SK-N-SH (cell line): ENCODE measurements around the gene TACC2. TPM values are rescaled to one million over a fixed set of nuclear protein-coding genes. Genes with fewer than 3 reads are reported as not detected.
A peak's percentile ranks its signal among the peaks of the same experiment; 100 is the strongest.

Source experiments
- CTCF ChIA-PET: fragments of 300-600, 350-600 bp; formaldehyde crosslinking; extraction: SDS; loops from one replicate; lab custom pipeline; 2021; lab: Yijun Ruan, JAX
- POLR2A ChIA-PET: fragments of 350-600 bp; sonication (Branson Sonifier 250); formaldehyde crosslinking; extraction: SDS; loops from one replicate; lab custom pipeline; 2020; ENCODE audit warnings: antibody characterized with exemption, inconsistent platforms; lab: Yijun Ruan, JAX
- DNase-seq: peaks from one replicate; pipeline ENCODE4 v3.0.0; 2012
- H2AFZ ChIP-seq: fragments of 200-600 bp; sonication (generic); 2 replicates; pipeline ENCODE4 v1.8.1; 2016; ENCODE audit warnings: antibody characterized with exemption, mild to moderate bottlenecking, low read depth
- H3F3A ChIP-seq: fragments of 200-600 bp; sonication (generic); replicated peaks from 2 replicates; pipeline ENCODE3; 2016; ENCODE audit warnings: antibody characterized with exemption, mild to moderate bottlenecking; ENCODE audit not compliant: insufficient read depth
- H3K27ac ChIP-seq, 2 experiments: fragments of 200-500 bp in 1 of 2; fragments of 200-600 bp in 1 of 2; sonication (Bioruptor generic) in 1 of 2; sonication (generic), shearing (Covaris generic) in 1 of 2; 2 replicates each; pipeline versions ENCODE4 v1.5.1 to v1.6.1; 2014 to 2016; ENCODE audit warnings: low read depth in 2 of 2, inconsistent platforms in 1 of 2, low read length in 1 of 2, mild to moderate bottlenecking in 1 of 2, mixed read lengths in 1 of 2
- H3K27me3 ChIP-seq: fragments of 200-600 bp; sonication (generic), shearing (Covaris generic); 2 replicates; pipeline ENCODE4 v1.6.1; 2016; ENCODE audit warnings: mixed run types; ENCODE audit not compliant: insufficient read depth
- H3K36me3 ChIP-seq, 2 experiments: fragments of 200-500 bp in 1 of 2; fragments of 200-600 bp in 1 of 2; sonication (Bioruptor generic) in 1 of 2; sonication (generic) in 1 of 2; replicated peaks in 1 of 2; 2 replicates each; pipeline versions ENCODE3 to v1.5.1; 2014 to 2016; ENCODE audit warnings: low read length in 1 of 2, mild to moderate bottlenecking in 1 of 2; ENCODE audit not compliant: insufficient read depth in 2 of 2, control insufficient read depth in 1 of 2
- H3K4me1 ChIP-seq, 2 experiments: fragments of 200-500 bp in 1 of 2; fragments of 200-600 bp in 1 of 2; sonication (Bioruptor generic) in 1 of 2; sonication (generic), shearing (Covaris generic) in 1 of 2; 2 replicates each; pipeline versions ENCODE4 v1.5.1 to v1.6.1; 2014 to 2016; ENCODE audit warnings: low read depth in 1 of 2, low read length in 1 of 2, mixed run types in 1 of 2; ENCODE audit not compliant: insufficient read depth in 2 of 2, control insufficient read depth in 1 of 2
- H3K4me2 ChIP-seq: fragments of 200-600 bp; sonication (generic), shearing (Covaris generic); 2 replicates; pipeline ENCODE4 v1.6.1; 2017; ENCODE audit warnings: mixed run types
- H3K4me3 ChIP-seq, 2 experiments: fragments of 200-500 bp in 1 of 2; fragments of 200-600 bp in 1 of 2; sonication (Bioruptor generic) in 1 of 2; sonication (generic), shearing (Covaris generic) in 1 of 2; 2 replicates each; pipeline versions ENCODE4 v1.5.1 to v1.8.1; 2014 to 2016; ENCODE audit warnings: low read depth in 2 of 2, inconsistent platforms in 1 of 2, low read length in 1 of 2, mild to moderate bottlenecking in 1 of 2, mixed read lengths in 1 of 2, moderate library complexity in 1 of 2
- H3K79me2 ChIP-seq: fragments of 200-600 bp; sonication (generic); 2 replicates; pipeline ENCODE4 v1.8.1; 2017; ENCODE audit warnings: mild to moderate bottlenecking; ENCODE audit not compliant: insufficient read depth
- H3K9ac ChIP-seq: fragments of 200-600 bp; sonication (generic); 2 replicates; pipeline ENCODE4 v1.6.1; 2017; ENCODE audit warnings: mixed run types
- H3K9me2 ChIP-seq: fragments of 200-600 bp; sonication (generic); 2 replicates; pipeline ENCODE4 v1.6.1; 2017; ENCODE audit warnings: mixed run types
- H3K9me3 ChIP-seq: fragments of 200-600 bp; sonication (generic); 2 replicates; pipeline ENCODE4 v1.6.1; 2017; ENCODE audit warnings: mixed run types, mild to moderate bottlenecking, moderate library complexity
- H4K20me1 ChIP-seq: fragments of 200-600 bp; sonication (generic); 2 replicates; pipeline ENCODE4 v1.6.1; 2017; ENCODE audit warnings: mild to moderate bottlenecking, mixed run types; ENCODE audit not compliant: insufficient read depth
- CHD2 ChIP-seq: fragments of 150-350 bp; IDR thresholded peaks from 2 replicates; pipeline ENCODE4 v1.6.1; 2018; ENCODE audit warnings: low read length; ENCODE audit not compliant: partially characterized antibody
- EP300 ChIP-seq, 2 experiments: IDR thresholded peaks; 2 replicates each; pipeline versions ENCODE4 v1.4.0 to v1.6.1; 2012; ENCODE audit warnings: borderline replicate concordance in 1 of 2, low read depth in 1 of 2, low read length in 1 of 2
- FOXJ3 ChIP-seq: sonication (generic); formaldehyde crosslinking; IDR thresholded peaks from 2 replicates; pipeline ENCODE4 v1.5.1; 2020; ENCODE audit warnings: mild to moderate bottlenecking, missing genetic modification reagents
- FOXM1 ChIP-seq: IDR thresholded peaks from 2 replicates; pipeline ENCODE4 v1.4.0; 2012; ENCODE audit warnings: low read depth, mild to moderate bottlenecking
- GABPA ChIP-seq: IDR thresholded peaks from 2 replicates; pipeline ENCODE4 v1.4.0; 2012; ENCODE audit warnings: low read depth, mild to moderate bottlenecking
- GATA2 ChIP-seq: sonication (generic); formaldehyde crosslinking; IDR thresholded peaks from 2 replicates; pipeline ENCODE4 v1.5.0; 2020; ENCODE audit warnings: mild to moderate bottlenecking, missing genetic modification reagents
- MEF2A ChIP-seq: IDR thresholded peaks from 2 replicates; pipeline ENCODE4 v1.4.0; 2012; ENCODE audit warnings: low read depth, borderline replicate concordance
- MXI1 ChIP-seq: IDR thresholded peaks from 2 replicates; pipeline ENCODE4 v1.6.1; 2012; ENCODE audit warnings: mild to moderate bottlenecking, low read depth, low read length, improper control_type of control experiment
- POLR2AphosphoS5 ChIP-seq: IDR thresholded peaks from 2 replicates; pipeline ENCODE4 v1.6.1; 2012; ENCODE audit warnings: low read depth, low read length
- REST ChIP-seq: IDR thresholded peaks from 2 replicates; pipeline ENCODE4 v1.6.1; 2012; ENCODE audit warnings: mild to moderate bottlenecking, low read depth, low read length, moderate library complexity
- RFX5 ChIP-seq: IDR thresholded peaks from 2 replicates; pipeline ENCODE4 v1.6.1; 2012; ENCODE audit warnings: mild to moderate bottlenecking, improper control_type of control experiment, low read length
- RXRA ChIP-seq: IDR thresholded peaks from 2 replicates; pipeline ENCODE4 v1.4.0; 2012; ENCODE audit warnings: low read depth, mild to moderate bottlenecking, borderline replicate concordance
- SMC3 ChIP-seq: IDR thresholded peaks from 2 replicates; pipeline ENCODE4 v1.6.1; 2012; ENCODE audit warnings: low read depth, low read length, improper control_type of control experiment
- TAF1 ChIP-seq: IDR thresholded peaks from 2 replicates; pipeline ENCODE4 v1.6.1; 2012; ENCODE audit warnings: low read depth, mild to moderate bottlenecking, low read length, moderate library complexity, borderline replicate concordance
- TCF12 ChIP-seq: IDR thresholded peaks from 2 replicates; pipeline ENCODE4 v1.4.0; 2012
- WGBS: methylation state at CpG from one replicate; pipeline ENCODE4 v1.1.6; 2017; ENCODE audit warnings: low lambda C conversion rate; 5-methylcytosine and 5-hydroxymethylcytosine counted together
- polyA plus RNA-seq, 3 experiments: library from polyadenylated mRNA; depleted of rRNA; stranded (reverse); fragments of >200 nt; gene quantifications; 2 replicates each; pipeline ENCODE4 v1.2.3, GENCODE V29; 2012
- TF ChIP-seq, protein P1 (sequence below): fragments of 150-350 bp; IDR thresholded peaks from 2 replicates; pipeline ENCODE4 v1.6.1; 2017; ENCODE audit warnings: antibody characterized with exemption, low read length, low read depth, borderline replicate concordance
- TF ChIP-seq, protein P2 (sequence below): IDR thresholded peaks from 2 replicates; pipeline ENCODE4 v1.4.0; 2012; ENCODE audit warnings: low read depth, borderline replicate concordance

The TACC2 gene
- polyA plus RNA-seq, 1 of the 3 experiments (the other 2 are of a cell fraction): 8.8 TPM

- H3K4me2 ChIP-seq: no peak overlapping the region
- CTCF ChIA-PET: interaction anchor here (4.6 kb wide), 1 partner anchor 13 kb away, joined by 21 read pairs; no protein-coding TSS in a partner anchor
- WGBS: 62% methylated on average over 6 of the region's 8 CpGs
Observed at GRCh38 chr10:122098924-122099323, 110.0 kb downstream of the TACC2 start.

More at GRCh38 chr10:122098924-122099323, 110.0 kb downstream of the TACC2 start:
- H3K9me2 ChIP-seq: no peaks in the 10 kb centered on the region
- no peaks in the 10 kb centered on the region for H3K79me2 ChIP-seq
- POLR2A ChIA-PET: interaction anchor here (0.6 to 1.6 kb wide), 2 partner anchors 41 to 783 kb away, joined by 3 to 5 read pairs; no protein-coding TSS in a partner anchor
- no peaks in the 10 kb centered on the region for H4K20me1 ChIP-seq
- TF ChIP-seq MEF2A (no peak), RXRA (no peak), SMC3 (no peak), FOXM1 (no peak), GATA2 (CRISPR knock-in tag) (no peak), CHD2 (no peak), TCF12 (no peak), TAF1 (no peak), RFX5 (no peak), EP300 (IDR thresholded peaks at IDR 0.05; ENCODE audit: borderline replicate concordance in 1 of 2, low read depth in 1 of 2, low read length in 1 of 2) (no peak), MXI1 (no peak), POLR2AphosphoS5 (no peak), REST (no peak), GABPA (no peak), FOXJ3 (CRISPR knock-in tag) (no peak)
- TF ChIP-seq, protein P1, sequence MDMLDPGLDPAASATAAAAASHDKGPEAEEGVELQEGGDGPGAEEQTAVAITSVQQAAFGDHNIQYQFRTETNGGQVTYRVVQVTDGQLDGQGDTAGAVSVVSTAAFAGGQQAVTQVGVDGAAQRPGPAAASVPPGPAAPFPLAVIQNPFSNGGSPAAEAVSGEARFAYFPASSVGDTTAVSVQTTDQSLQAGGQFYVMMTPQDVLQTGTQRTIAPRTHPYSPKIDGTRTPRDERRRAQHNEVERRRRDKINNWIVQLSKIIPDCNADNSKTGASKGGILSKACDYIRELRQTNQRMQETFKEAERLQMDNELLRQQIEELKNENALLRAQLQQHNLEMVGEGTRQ: no peak
- TF ChIP-seq, protein P2, sequence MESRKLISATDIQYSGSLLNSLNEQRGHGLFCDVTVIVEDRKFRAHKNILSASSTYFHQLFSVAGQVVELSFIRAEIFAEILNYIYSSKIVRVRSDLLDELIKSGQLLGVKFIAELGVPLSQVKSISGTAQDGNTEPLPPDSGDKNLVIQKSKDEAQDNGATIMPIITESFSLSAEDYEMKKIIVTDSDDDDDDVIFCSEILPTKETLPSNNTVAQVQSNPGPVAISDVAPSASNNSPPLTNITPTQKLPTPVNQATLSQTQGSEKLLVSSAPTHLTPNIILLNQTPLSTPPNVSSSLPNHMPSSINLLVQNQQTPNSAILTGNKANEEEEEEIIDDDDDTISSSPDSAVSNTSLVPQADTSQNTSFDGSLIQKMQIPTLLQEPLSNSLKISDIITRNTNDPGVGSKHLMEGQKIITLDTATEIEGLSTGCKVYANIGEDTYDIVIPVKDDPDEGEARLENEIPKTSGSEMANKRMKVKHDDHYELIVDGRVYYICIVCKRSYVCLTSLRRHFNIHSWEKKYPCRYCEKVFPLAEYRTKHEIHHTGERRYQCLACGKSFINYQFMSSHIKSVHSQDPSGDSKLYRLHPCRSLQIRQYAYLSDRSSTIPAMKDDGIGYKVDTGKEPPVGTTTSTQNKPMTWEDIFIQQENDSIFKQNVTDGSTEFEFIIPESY: no peak
- H3K27me3 ChIP-seq: no peaks in the 10 kb centered on the region; the same call in 1 of the 2 replicates
- no peak overlapping the region for H2AFZ ChIP-seq
- no peak overlapping the region for H3K9ac ChIP-seq
- DNase-seq: no peak
- peaks cover 0 to 10% of the 10 kb centered on the region in 2 experiments; a peak in 1 of 4 replicates for H3K4me1 ChIP-seq
- no peak overlapping the region for H3K4me3 ChIP-seq
- no peaks in the 10 kb centered on the region for H3K9me3 ChIP-seq
- H3F3A ChIP-seq: no peaks in the 10 kb centered on the region
- H3K36me3 ChIP-seq: no peaks in the 10 kb centered on the region
- peak overlapping the region in 1 of 2 experiments; percentile 31; a peak in 1 of 4 replicates for H3K27ac ChIP-seq
